NCI-H1930 (cell line): Measurements from ENCODE around the gene RGS17.
A peak's percentile ranks its signal among the peaks of the same experiment; 100 is the strongest.
"Not testable (repeated sequence)": the region's sequence is repeated elsewhere in the genome, so short reads cannot be mapped to it uniquely, and the experiment has no call there.

ENCODE experiments used
- DNase-seq, 2 experiments: peaks; one replicate each; lab custom pipeline; 2025; lab: John Stamatoyannopoulos, UW

RGS17 gene, protein sequence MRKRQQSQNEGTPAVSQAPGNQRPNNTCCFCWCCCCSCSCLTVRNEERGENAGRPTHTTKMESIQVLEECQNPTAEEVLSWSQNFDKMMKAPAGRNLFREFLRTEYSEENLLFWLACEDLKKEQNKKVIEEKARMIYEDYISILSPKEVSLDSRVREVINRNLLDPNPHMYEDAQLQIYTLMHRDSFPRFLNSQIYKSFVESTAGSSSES

DNA sequence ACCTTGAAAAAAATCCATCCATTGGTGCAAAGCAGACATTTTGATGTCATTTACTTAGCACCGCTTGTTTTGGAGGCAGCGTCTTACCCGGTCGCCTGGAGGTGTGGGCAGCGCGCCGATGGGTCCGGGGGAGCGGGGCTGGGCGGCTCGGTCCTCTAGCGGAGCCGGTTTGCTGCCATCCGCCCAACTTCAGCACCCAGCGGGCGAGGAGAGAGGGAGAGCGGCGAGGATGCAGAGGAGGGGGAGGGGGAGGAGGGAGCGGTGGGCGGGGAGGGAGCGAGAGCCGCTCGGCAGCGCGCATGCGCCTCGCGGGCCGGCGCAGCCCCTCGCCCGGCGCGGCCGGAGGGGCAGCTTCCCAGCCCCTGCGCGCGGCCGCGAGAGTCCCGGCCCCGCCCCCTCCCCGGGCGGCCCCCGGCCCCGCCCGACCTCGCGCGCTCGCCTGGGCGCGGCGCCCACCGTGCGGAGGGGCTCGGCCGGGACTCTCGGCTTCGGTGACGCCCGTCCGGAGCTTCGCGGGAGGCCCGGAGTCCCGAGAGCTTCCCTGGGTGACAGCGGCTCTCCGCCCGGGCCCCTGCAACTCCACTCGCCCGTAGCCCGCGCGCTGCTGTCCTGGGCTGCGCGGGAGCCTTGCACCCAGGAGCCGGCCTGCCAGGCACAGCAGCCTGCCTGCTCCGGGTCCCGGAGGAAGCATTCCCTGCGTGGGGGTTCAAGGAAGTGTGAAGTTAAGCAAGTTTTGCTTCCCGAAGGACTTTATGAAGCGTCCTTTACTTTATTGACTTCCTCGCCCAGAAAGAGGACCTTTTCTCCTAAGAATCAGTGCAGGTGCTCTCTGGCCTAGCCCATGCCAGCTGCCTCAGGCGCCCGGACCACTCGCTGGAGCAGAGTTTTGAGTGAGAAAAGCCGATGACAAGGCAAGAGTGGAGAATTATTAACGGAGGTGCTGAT is at the start of gene RGS17:
TSS of gene RGS17 (minus strand) at position 246 of the 945 bp plus-strand sequence. CDS start 87,264 bp downstream, outside the sequence.
- DNase-seq, result peak; percentile 36 to 67

- no peak for DNase-seq
These were observed 41.7 kb upstream of the RGS17 start for GRCh38 chr6:153172815-153173214.

GRCh38 chr6:153170511-153170910 is 39.4 kb upstream of the RGS17 start:
- DNase-seq, result no peak

- no peak for DNase-seq
These were observed 36.8 kb upstream of the RGS17 start for GRCh38 chr6:153167907-153168306.

- no peak for DNase-seq
These were observed 36.2 kb upstream of the RGS17 start for GRCh38 chr6:153167061-153167891.

DNA sequence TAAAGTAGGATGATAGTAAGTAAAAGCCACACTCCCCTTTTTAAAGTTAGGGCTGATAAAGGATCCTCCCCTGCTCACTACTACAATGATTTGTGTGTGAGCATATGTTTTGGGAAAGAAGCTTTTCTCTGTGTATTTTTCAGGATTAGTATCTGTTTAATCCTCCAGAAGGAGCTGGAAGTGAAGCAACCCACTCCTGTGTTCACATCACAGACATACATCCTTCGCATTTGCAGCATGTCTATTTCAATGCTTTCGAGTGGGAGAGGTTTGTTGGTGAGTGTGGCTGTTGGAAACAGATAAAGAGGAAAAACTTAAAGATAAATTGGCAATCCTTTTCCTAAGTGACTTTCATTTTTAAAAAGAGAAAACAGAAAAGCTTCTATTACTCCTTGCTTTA is 31.6 kb upstream of the RGS17 start:
- DNase-seq, result no peak

GRCh38 chr6:153162172-153162571 is 31.1 kb upstream of the RGS17 start:
- no peak for DNase-seq

DNA sequence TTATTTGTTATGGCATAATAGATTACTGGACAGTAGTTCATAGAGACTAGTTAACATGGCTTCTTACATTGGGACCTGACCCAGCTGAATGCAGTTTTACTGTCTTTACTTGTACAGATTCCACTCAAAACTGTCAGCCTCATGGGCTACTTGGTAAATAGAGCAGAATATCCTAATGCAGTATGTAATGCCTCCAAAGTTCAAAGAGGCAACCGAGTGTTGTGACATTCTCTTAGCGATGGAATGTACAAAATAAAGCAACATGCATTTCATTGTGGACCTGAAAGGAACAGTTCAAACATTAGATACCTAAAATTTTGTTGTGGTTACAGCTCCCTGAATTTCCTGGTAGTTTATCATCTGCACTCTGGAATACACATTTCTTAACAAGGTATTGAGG is 29.1 kb upstream of the RGS17 start:
- DNase-seq, result no peak

DNA sequence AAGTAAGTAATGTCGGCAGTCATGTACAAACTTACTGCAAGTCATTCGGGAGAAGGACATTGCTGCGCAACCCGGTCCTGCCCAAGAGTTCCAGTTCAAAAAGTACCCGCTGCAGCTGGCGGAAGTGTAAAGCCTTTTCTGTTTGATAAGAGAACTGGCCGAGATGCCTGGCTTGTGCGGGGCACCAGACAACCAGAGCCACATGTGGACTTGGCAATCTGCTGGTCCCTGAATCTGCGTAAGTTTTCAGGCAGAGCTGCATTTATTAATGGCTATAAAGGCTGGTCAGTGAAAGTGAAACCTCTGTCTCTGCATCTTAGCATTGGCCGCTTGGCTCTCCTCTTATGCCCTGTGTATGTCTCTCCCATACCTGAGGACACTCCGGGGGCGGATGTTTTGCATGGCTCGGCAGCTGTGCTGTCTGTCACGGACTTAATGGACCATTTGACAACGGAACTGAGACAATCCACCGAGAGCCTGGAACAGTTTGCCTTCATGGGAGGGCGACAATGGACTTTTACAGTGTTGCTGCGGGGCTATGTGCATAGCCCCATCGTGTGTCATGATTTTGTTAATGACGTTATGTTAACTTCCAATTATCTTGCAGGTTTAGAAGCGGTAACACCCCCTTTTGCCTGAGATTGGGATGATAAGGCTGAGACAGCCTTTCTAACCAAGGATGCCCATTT is 19.8 kb upstream of the RGS17 start:
- DNase-seq, result no peak

DNA sequence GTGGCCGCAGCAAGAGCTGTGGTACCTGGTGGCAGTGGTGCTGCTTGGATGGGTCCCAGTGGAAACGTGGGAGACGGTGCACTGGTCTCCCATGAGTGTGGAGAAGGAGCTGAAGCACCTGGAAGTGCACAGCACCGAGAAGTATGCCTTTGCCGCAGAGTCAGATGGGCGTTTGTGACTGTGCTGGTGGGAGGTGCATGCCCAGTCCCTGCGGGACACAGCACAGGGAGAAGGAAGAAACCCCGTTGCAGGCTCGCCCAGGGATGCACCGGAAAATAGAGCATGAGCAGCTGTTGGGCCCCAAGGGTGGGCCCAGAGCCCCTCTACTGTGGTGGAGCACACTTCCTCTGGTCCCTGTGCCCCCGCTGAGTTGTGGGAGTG is 19.3 kb upstream of the RGS17 start:
- DNase-seq, result no peak

- no peak for DNase-seq
These were observed 18.8 kb upstream of the RGS17 start for GRCh38 chr6:153149891-153150290.

GRCh38 chr6:153146413-153146812 is 15.3 kb upstream of the RGS17 start:
- no peak for DNase-seq

- no peak for DNase-seq
These were observed 14.5 kb upstream of the RGS17 start for GRCh38 chr6:153145591-153145990.

DNA sequence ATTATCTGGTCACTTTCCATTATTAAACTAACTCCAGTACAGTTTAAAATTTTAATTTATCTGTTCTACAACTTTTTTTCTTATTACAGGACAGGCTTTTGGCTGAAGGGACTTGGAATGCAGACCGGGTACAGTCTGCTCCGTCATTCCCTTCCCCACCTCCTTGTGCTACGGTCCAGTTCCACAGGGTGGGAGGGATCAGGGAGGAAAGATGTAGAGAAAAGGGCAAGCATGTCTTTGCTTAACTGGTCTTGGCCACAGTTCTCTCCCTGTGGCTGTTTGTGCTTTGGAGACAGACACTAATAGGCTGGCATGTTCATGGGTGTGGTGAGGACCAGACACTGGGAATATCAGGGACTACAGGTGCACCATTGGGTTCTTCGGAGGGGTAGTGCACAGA is 12.1 kb upstream of the RGS17 start:
- no peak for DNase-seq

DNA sequence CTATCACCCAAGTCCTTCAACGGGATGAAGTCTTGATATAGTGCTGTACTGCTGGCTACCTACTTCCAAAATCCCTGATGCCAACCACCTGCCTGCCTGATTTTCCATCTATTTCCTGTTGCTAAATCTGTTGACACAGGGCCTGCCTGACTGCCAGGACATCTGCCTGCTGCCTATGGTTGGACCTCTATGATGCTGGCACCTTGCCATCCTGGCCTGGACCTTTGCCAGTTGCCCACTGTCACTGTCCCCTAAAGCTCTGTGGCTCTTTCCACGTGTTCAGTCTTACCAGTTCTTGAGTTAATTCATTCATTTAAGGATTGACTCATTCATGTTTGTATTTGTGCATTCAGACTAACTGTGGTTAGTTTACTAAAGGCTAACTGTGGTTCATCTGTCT is 9.2 kb upstream of the RGS17 start:
- DNase-seq, result no peak

DNA sequence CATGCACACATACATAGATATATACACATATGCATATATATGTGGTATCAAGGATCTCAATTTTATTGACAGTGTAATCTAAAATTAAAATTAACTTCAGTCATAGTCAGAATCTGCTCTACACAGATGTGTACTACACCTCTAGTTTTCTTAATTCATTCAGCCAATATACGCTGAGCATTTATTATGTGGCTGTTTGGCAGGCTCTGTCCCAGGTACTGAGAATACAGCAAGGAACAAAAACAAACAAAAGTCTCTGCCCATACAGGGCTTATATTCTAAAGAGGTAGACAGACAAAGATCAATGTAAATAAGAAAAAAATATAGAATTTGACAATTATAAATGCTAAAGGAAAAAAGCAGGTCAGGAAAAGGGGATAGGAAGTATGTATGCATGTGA is 7.8 kb upstream of the RGS17 start:
- no peak for DNase-seq

DNA sequence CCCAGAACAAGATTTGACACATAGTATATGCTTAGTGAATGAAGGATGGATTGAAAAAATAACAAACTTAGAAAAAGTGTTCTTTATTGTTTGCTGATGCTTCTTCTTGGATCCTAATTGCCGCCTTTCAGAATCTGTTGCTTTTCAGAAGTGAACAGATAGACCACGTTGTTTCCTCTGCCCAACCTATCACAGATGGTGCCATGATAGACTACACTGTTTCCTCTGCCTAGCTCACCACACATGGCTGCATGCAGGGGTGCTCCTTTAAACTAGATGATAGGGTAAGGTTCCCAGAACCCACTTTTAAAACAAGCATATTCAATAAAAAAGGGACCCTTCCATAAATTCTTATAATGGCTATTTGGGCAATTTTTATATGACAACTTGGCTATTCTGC is 4.6 kb upstream of the RGS17 start:
- DNase-seq, result no peak

DNA sequence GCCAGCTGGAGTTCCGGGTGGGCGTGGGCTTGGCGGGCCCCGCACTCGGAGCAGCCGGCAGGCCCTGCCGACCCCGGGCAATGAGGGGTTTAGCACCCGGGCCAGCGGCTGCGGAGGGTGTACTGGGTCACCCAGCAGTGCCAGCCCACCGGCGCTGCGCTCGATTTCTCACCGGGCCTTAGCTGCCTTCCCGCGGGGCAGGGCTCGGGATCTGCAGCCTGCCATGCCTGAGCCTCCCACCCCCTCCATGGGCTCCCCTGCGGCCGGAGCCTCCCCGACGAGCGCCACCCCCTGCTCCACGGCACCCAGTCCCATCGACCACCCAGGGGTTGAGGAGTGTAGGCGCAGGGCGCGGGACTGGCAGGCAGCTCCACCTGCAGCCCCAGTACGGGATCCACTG is 2.6 kb upstream of the RGS17 start:
- not testable (repeated sequence) for DNase-seq

DNA sequence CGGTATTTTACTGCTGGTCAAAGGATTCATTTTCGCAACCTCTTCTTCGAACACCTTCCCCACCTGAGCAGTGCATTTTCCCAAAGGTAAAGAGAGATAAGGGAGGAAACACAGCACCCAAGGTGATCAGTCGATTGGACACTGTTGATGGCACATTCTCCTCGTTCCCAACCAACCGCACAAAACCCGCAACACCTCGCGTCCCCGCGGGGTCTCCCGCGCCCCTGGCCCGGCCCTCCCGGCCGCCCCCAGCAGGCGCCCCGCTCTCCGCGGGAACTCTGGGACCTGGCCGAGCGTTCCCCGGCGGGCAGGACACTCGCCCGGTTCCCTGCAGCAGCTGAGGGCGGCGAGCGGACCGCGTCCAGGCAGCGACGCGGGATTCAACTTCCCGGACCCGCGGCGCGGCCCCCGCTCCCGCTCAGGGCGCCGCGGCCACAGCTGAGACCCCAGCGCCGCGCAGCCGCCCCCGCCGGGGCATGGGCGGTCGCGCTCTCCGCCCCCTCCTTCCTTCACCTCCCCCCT is 506 bp downstream of the RGS17 start:
- no peak for DNase-seq

- DNase-seq, result no peak
These were observed 1.1 kb downstream of the RGS17 start for GRCh38 chr6:153129873-153130514.

- no peak for DNase-seq
These were observed 4.9 kb downstream of the RGS17 start for GRCh38 chr6:153126218-153126617.
